CD4-positive, alpha-beta memory T cell (primary cell): ENCODE results near the gene PAEP. TPM values are rescaled to one million over a fixed set of nuclear protein-coding genes. Genes with fewer than 3 reads are reported as not detected.
"Not testable (repeated sequence)": the region's sequence is repeated elsewhere in the genome, so short reads cannot be mapped to it uniquely, and the experiment has no call there.

Experiments
- CTCF ChIA-PET: fragments of 350-600 bp; sonication (Branson Sonifier 250); formaldehyde crosslinking; loops from one replicate; lab custom pipeline; 2021; ENCODE audit warnings: inconsistent platforms; ENCODE audit not compliant: partially characterized antibody; lab: Charles Lee
- POLR2A ChIA-PET: fragments of 350-600 bp; sonication (Branson Sonifier 250); formaldehyde crosslinking; loops from one replicate; lab custom pipeline; 2021; ENCODE audit not compliant: partially characterized antibody; lab: Charles Lee
- DNase-seq, 5 donors: peaks; one replicate each; pipeline versions ENCODE4 v3.0.0 to v3.0.0-alpha.2; 2020 to 2022; ENCODE audit warnings: mixed read lengths in 1 of 5
- H3K27ac ChIP-seq: one replicate; pipeline ENCODE4 v1.7.0; 2013; ENCODE audit warnings: low read depth, low read length
- H3K27me3 ChIP-seq: 2 replicates; pipeline ENCODE4 v1.7.0; 2013; ENCODE audit warnings: mild to moderate bottlenecking, low read length, moderate library complexity; ENCODE audit not compliant: insufficient read depth
- H3K36me3 ChIP-seq: 2 replicates; pipeline ENCODE4 v1.7.0; 2013; ENCODE audit warnings: mild to moderate bottlenecking, low read length, moderate library complexity; ENCODE audit not compliant: insufficient read depth
- H3K4me1 ChIP-seq: 2 replicates; pipeline ENCODE4 v1.7.0; 2013; ENCODE audit warnings: mild to moderate bottlenecking, low read length, moderate library complexity; ENCODE audit not compliant: insufficient read depth
- H3K4me3 ChIP-seq, 2 donors: one replicate each; pipeline ENCODE4 v1.7.0; 2013; ENCODE audit warnings: low read length in 2 of 2, mild to moderate bottlenecking in 1 of 2
- H3K9me3 ChIP-seq, 2 donors: one replicate each; pipeline ENCODE4 v1.7.0; 2013; ENCODE audit warnings: low read length in 2 of 2, control low read depth in 1 of 2; ENCODE audit not compliant: control insufficient read depth in 1 of 2
- H3K27ac Mint-ChIP-seq, 7 donors: one replicate each; pipeline ENCODE4 v1.8.0; 2020 to 2021; ENCODE audit warnings: mixed read lengths in 7 of 7, mild to moderate bottlenecking in 6 of 7, inconsistent platforms in 3 of 7, moderate library complexity in 3 of 7
- H3K27me3 Mint-ChIP-seq, 2 donors: one replicate each; pipeline ENCODE4 v1.8.0; 2020 to 2021; ENCODE audit warnings: mixed read lengths in 2 of 2
- H3K36me3 Mint-ChIP-seq, 2 donors: one replicate each; pipeline ENCODE4 v1.8.0; 2020 to 2021; ENCODE audit warnings: mixed read lengths in 2 of 2, inconsistent platforms in 1 of 2, mild to moderate bottlenecking in 1 of 2
- H3K4me1 Mint-ChIP-seq, 4 donors: one replicate each; pipeline ENCODE4 v1.8.0; 2020 to 2021; ENCODE audit warnings: mixed read lengths in 4 of 4, mild to moderate bottlenecking in 1 of 4
- H3K4me3 Mint-ChIP-seq, 8 donors: one replicate each; pipeline ENCODE4 v1.8.0; 2020 to 2021; ENCODE audit warnings: mixed read lengths in 8 of 8, mild to moderate bottlenecking in 7 of 8, moderate library complexity in 6 of 8, inconsistent platforms in 3 of 8
- H3K9me3 Mint-ChIP-seq, 8 donors: one replicate each; pipeline ENCODE4 v1.8.0; 2020 to 2021; ENCODE audit warnings: mixed read lengths in 8 of 8, mild to moderate bottlenecking in 5 of 8, inconsistent platforms in 3 of 8, moderate library complexity in 1 of 8
- intact Hi-C: fragments of 100-400 bp; cut with micrococcal nuclease; formaldehyde crosslinking; loops from one replicate; pipeline ENCODE4 v1.15.1; 2023
- polyA plus RNA-seq, 2 donors: library from polyadenylated mRNA; unstranded; fragments of 300-500 nt; fragmentation: Illumina TruSeq; gene quantifications; one replicate each; pipeline ENCODE4 v1.2.3, GENCODE V29; 2021
- total RNA-seq, 2 experiments: library from RNA; stranded (reverse); gene quantifications; one replicate each; pipeline ENCODE4 v1.2.3, GENCODE V29; 2021

The PAEP gene
- total and polyA plus RNA-seq, 4 experiments from 2014 or later = not detected

DNA sequence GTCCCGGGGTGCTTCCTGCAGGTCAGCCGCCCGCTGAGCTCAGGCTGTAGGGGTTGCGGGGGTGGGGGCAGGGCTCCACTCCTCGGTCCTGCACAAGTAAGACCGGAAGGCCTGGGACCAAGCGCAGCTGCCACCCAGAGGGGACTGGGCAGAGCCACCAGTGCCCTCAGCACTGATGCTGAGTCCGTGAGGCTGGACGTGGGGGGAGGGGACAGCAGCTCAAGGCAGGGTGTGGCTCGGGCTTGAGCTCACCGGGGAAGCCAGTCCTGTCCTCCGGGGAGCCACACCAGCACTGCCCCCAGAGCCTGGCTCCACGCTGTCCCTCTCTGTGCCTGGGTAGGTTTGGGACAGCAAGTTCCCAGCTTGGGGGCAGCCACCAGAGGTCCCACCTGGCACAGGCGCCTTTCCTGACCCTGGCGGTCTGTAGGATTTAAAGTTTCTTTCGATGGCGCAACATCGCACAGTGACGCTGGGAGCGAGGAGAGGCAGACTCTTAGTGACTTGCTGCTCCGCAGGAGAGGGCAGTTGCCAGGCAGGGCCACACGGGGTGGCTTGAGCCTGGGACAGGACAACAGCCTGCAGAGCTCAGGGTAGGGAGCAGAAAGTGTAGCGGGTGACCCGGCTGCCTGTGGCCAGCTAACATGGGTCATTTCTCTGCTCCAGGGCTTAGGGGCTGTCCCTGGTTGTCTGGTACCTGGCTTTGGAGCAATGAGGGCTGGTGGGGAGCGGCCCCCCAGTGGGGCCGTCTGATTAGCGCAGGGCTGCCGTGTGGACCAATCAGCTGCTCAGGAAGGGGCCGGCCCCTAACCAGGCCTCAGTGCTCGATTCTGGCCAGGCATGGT lies 34.6 kb upstream of the PAEP start:
- Mint-ChIP-seq H3K27ac (no peak overlapping the region), H3K4me1 (peaks cover 0 to 6% (median 2%) of the 10 kb centered on the region in 4 donors), H3K27me3 (peaks cover 6 to 13% of the 10 kb centered on the region in 2 donors), H3K36me3 (no peaks in the 10 kb centered on the region), H3K9me3 (no peaks in the 10 kb centered on the region), H3K4me3 (no peak overlapping the region)
- Histone ChIP-seq H3K9me3 (no peaks in the 10 kb centered on the region), H3K36me3 (no peaks in the 10 kb centered on the region), H3K27me3 (no peaks in the 10 kb centered on the region), H3K4me3 (no peak overlapping the region), H3K4me1 (no peaks in the 10 kb centered on the region), H3K27ac (no peak overlapping the region)
- ChIA-PET CTCF (no interaction called here), POLR2A (no interaction called here)
- intact Hi-C loops = no loop called here
- DNase-seq = no peak

- H3K9me3 Mint-ChIP-seq, H3K4me3 Mint-ChIP-seq, DNase-seq, H3K36me3 Mint-ChIP-seq, H3K36me3 ChIP-seq, H3K4me1 ChIP-seq, H3K9me3 ChIP-seq, intact Hi-C loops, H3K4me3 ChIP-seq, H3K27me3 ChIP-seq, H3K27ac ChIP-seq, H3K27ac Mint-ChIP-seq, CTCF ChIA-PET, POLR2A ChIA-PET, H3K4me1 Mint-ChIP-seq: not testable (repeated sequence)
- H3K27me3 Mint-ChIP-seq = peaks cover 8 to 15% of the 10 kb centered on the region in 2 donors
Observed at GRCh38 chr9:135528842-135529435, 32.6 kb upstream of the PAEP start.

GRCh38 chr9:135530146-135530545 lies 31.4 kb upstream of the PAEP start:
- Mint-ChIP-seq H3K4me3 (peak overlapping the region in 1 of 8 donors; percentile 5), H3K9me3 (no peaks in the 10 kb centered on the region), H3K4me1 (peaks cover 0 to 6% (median 2%) of the 10 kb centered on the region in 4 donors), H3K27ac (peak overlapping the region in 1 of 7 donors; percentile 31), H3K27me3 (peaks cover 17 to 21% of the 10 kb centered on the region in 2 donors), H3K36me3 (no peaks in the 10 kb centered on the region)
- no peak overlapping the region for H3K4me3 ChIP-seq
- POLR2A ChIA-PET = no interaction called here
- no peaks in the 10 kb centered on the region for H3K36me3 ChIP-seq
- H3K27ac ChIP-seq = no peak overlapping the region
- intact Hi-C loops = no loop called here
- DNase-seq = no peak
- H3K27me3 ChIP-seq = no peaks in the 10 kb centered on the region
- CTCF ChIA-PET = no interaction called here
- H3K4me1 ChIP-seq = no peaks in the 10 kb centered on the region
- H3K9me3 ChIP-seq = no peaks in the 10 kb centered on the region

DNA sequence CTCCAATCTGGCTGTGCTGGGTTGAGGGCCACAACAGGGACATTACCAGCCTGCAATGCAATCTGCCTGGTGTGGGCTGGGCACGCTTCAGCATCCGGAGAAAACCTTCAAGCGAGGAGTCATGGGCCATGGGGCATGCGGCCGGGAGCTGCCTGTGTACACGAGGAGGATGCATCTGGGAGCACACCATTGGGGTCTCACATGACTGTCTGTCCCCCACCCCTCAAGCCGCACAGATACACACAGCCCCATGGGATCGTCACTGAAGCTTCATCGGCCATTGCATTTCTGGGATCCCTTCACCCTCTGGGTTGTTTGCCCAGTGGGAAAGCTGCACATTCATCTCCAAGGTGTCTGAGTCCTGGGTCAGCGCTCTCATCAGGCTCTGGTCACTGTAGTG lies 30.5 kb upstream of the PAEP start:
- no peak overlapping the region for H3K27ac ChIP-seq
- no peak for DNase-seq
- no peaks in the 10 kb centered on the region for H3K27me3 ChIP-seq
- H3K27me3 Mint-ChIP-seq = peaks cover 18 to 22% of the 10 kb centered on the region in 2 donors
- H3K4me1 Mint-ChIP-seq = peaks cover 0 to 6% (median 2%) of the 10 kb centered on the region in 4 donors
- CTCF ChIA-PET = no interaction called here
- no peak overlapping the region for H3K27ac Mint-ChIP-seq
- H3K4me3 Mint-ChIP-seq = no peak overlapping the region
- no peaks in the 10 kb centered on the region for H3K9me3 Mint-ChIP-seq
- H3K36me3 ChIP-seq = no peaks in the 10 kb centered on the region
- intact Hi-C loops = no loop called here
- POLR2A ChIA-PET = no interaction called here
- no peaks in the 10 kb centered on the region for H3K9me3 ChIP-seq
- no peak overlapping the region for H3K4me3 ChIP-seq
- no peaks in the 10 kb centered on the region for H3K36me3 Mint-ChIP-seq
- no peaks in the 10 kb centered on the region for H3K4me1 ChIP-seq

DNA sequence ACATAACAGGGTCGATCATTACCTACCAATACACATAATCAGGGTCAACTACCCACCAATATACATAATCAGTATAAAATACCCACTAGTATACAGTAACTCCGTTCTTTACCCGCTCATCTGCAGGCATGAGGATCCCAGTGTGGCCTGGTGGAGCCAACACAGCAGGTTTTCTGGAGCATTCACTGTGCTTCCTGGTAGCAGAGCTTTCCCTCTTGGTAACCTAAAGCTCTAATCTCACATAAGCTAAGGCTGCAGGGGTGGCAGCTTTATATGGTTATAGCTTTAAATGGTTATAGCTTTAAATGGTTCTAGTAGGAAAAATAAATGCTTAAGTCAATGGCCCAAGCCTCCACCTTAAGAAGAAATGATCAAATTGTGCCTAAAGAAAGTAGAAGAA lies 28.4 kb upstream of the PAEP start:
- H3K27me3 ChIP-seq = no peaks in the 10 kb centered on the region
- no peak for DNase-seq
- Mint-ChIP-seq H3K27ac (no peak overlapping the region), H3K9me3 (no peaks in the 10 kb centered on the region), H3K36me3 (no peaks in the 10 kb centered on the region), H3K27me3 (peaks cover 24 to 33% of the 10 kb centered on the region in 2 donors), H3K4me1 (peaks cover 0 to 6% (median 2%) of the 10 kb centered on the region in 4 donors), H3K4me3 (no peak overlapping the region)
- H3K36me3 ChIP-seq = no peaks in the 10 kb centered on the region
- H3K9me3 ChIP-seq = no peaks in the 10 kb centered on the region
- H3K27ac ChIP-seq = no peak overlapping the region
- intact Hi-C loops = no loop called here
- ChIA-PET CTCF (no interaction called here), POLR2A (no interaction called here)
- no peak overlapping the region for H3K4me3 ChIP-seq
- H3K4me1 ChIP-seq = no peaks in the 10 kb centered on the region

- no peak for DNase-seq
- intact Hi-C loops = no loop called here
- Mint-ChIP-seq H3K4me1 (peaks cover 0 to 6% (median 2%) of the 10 kb centered on the region in 4 donors), H3K9me3 (no peaks in the 10 kb centered on the region), H3K4me3 (no peak overlapping the region), H3K36me3 (no peaks in the 10 kb centered on the region), H3K27ac (no peak overlapping the region), H3K27me3 (peaks cover 24 to 37% of the 10 kb centered on the region in 2 donors)
- Histone ChIP-seq H3K27ac (no peak overlapping the region), H3K36me3 (no peaks in the 10 kb centered on the region), H3K9me3 (no peaks in the 10 kb centered on the region), H3K4me1 (no peaks in the 10 kb centered on the region), H3K27me3 (no peaks in the 10 kb centered on the region), H3K4me3 (no peak overlapping the region)
- CTCF ChIA-PET = no interaction called here
- POLR2A ChIA-PET = no interaction called here
Observed at GRCh38 chr9:135533674-135534073, 27.9 kb upstream of the PAEP start.

DNA sequence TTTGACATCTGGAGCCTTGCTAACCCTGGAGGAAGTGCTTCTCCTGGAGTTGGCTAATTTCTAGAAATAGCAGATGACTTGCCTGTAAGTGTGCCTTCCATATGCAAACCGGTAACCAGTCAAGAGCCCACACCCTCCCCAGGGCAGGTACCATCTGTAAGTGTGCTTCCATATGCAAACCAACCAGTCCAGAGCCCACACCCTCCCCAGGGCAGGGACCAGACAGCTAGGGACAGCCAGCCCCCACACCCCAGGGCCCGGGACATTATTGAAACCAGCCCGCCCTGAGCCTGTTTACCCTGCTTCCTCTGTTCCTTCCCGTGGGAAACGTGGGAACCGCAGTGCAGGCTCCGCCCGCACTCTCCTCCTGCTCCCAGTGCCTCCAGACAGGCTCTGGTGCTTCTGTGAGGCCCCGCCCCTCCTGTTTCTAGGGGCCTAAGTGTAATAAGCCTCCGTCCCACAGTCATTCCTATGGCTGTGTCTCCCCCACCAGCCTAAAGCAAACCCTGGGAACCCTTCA lies 27.3 kb upstream of the PAEP start:
- CTCF ChIA-PET, H3K27ac Mint-ChIP-seq, intact Hi-C loops, H3K9me3 Mint-ChIP-seq, H3K36me3 ChIP-seq, H3K27me3 ChIP-seq, H3K4me3 Mint-ChIP-seq, H3K4me1 Mint-ChIP-seq, H3K36me3 Mint-ChIP-seq, DNase-seq, H3K27ac ChIP-seq, POLR2A ChIA-PET, H3K4me3 ChIP-seq, H3K9me3 ChIP-seq, H3K4me1 ChIP-seq: not testable (repeated sequence)
- peaks cover 24 to 38% of the 10 kb centered on the region in 2 donors for H3K27me3 Mint-ChIP-seq
